ENCODE measurements around the gene PLA2G15.

GRCh38 chr16:68259007-68259825, 14.0 kb downstream of the PLA2G15 start:
- TF ChIP-seq CTCF (IDR thresholded peaks at IDR 0.05) (no peak), EP300 (IDR thresholded peaks at IDR 0.05) (no peak), POLR2A (IDR thresholded peaks at IDR 0.05) (no peak), POLR2AphosphoS5 (IDR thresholded peaks at IDR 0.05) (no peak)

Measured in gastroesophageal sphincter (tissue), 3 donors.